HT-29 (cell line): ENCODE results near the gene QRFPR. TPM values are rescaled to one million over a fixed set of nuclear protein-coding genes. Genes with fewer than 3 reads are reported as not detected.
A peak's percentile ranks its signal among the peaks of the same experiment; 100 is the strongest.
"Not testable (repeated sequence)": the region's sequence is repeated elsewhere in the genome, so short reads cannot be mapped to it uniquely, and the experiment has no call there.

ENCODE experiments used
- DNase-seq: peaks from one replicate; pipeline ENCODE4 v3.0.0-alpha.2; 2015; ENCODE audit warnings: low spot score
- total RNA-seq: library from RNA; depleted of rRNA; stranded (reverse); fragments of >200 nt; shearing (Covaris generic); gene quantifications from 2 replicates; pipeline ENCODE4 v1.2.3, GENCODE V29; 2014; rRNA removed

Gene QRFPR
- total RNA-seq: not detected in 2 replicates

GRCh38 chr4:121380776-121381462, at the start of gene QRFPR:
TSS of gene QRFPR (minus strand) at chr4:121381018. CDS start at chr4:121380647, 371 bp downstream.
- no peak for DNase-seq

DNA sequence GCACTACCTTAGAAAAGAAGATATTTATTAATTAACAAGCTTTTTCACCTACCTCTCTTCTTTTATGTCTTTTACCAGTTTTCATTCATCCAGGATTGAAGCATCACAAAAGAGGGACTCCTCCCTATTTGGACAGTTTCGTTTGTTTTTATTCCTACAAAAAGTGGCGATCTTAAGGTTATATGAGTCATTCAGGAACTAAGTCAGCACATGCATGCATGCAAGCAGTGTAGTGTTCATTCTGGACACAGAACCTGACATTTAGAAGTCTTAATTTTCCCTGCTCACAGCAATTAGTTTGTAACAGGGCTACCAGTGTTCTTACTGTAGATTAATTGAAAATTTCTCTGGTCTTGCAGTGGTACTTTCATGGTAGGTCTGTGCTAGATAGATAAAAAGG, 47.9 kb upstream of the QRFPR start:
- DNase-seq: peak; percentile 16

- peak; percentile 11 for DNase-seq
Measured at GRCh38 chr4:121421594-121421993, 40.8 kb upstream of the QRFPR start.

- DNase-seq: peak; percentile 44
Measured at GRCh38 chr4:121411151-121411744, 30.4 kb upstream of the QRFPR start.

- DNase-seq: not testable (repeated sequence)
Measured at GRCh38 chr4:121408567-121408966, 27.7 kb upstream of the QRFPR start.

- DNase-seq: no peak
Measured at GRCh38 chr4:121400632-121401031, 19.8 kb upstream of the QRFPR start.

DNA sequence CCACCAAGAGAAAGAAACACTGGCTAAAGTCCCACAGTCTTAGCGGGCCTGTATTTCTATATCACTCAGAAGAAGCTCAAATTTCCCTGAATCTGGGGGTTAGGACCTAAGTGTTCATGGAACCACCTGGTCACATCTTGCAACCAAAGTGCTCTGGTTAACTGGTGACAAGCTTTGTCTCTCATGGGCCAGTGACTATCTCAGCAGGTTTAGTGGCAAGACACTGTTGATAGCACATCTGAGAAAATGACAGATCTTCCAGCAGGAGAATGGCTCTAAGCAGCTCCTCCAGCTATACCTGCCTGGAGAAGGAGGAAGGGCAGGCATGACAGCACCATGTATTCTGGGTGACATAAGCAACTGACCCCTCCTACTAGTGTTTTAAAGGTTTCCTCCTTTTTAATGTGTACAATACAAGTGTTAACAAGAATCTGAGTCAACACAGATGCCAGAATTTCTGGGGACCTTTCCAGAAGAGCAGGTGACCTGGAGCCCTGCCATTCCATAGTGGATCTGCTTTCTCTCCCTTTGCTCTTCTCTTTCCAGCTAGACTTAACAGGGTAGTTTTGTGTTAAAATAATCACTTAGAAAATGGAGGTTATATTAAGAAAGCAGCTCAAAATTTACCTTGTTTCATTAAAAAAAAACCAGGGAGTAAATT, 17.3 kb upstream of the QRFPR start:
- DNase-seq: no peak

GRCh38 chr4:121397434-121397833, 16.6 kb upstream of the QRFPR start:
- no peak for DNase-seq

DNA sequence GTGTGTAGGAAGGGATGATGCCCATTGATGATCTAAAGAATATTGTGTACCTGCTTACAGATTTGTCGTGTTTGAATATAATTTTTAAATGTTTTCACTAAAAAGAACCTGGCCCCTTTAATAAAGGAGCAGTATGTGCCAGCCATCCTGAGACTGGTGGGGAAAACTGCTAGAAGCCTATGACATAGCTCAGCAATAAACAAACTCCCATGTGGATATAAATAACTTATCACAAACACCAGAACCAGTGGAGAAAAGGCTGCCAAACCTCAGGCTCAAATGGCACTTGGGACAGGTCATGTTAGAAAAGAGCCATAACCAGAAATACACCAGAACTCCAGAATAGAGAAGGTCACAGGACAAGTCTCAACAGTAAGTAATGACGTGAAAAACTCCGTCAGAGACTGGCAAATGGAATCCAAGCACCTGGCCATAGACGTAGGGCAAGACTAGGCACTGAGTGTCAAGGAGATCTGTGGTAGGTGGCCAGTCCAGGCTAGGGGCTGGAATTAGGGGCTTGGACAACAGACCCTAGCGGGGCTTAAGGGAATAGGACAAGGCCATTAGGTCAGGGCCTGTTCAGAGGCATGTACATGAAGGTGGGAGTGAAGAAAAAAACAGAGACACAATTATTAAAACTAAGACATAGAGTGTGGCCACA, 11.7 kb upstream of the QRFPR start:
- DNase-seq: no peak

DNA sequence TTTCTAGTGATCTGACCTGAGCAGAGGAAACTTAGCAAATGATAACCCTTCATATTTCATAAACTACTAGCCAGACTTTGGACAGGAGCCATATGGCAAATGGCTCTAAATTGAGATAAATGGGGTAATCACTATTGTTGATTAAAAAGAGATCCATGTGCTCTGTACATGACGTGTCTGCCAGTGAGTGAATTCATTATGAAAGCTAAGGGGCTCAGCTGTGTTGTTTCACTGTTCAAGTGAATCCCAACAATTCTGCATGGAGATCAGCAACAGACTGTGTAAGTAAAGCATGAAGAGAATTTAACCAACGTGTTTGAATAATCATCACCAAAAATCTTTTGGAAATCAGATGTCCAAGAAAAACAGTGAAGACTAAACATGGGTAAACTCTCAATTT, 9.5 kb upstream of the QRFPR start:
- no peak for DNase-seq

- DNase-seq: no peak
Measured at GRCh38 chr4:121379276-121379675, 1.5 kb downstream of the QRFPR start.

- DNase-seq: no peak
Measured at GRCh38 chr4:121377076-121377475, 3.7 kb downstream of the QRFPR start.

- DNase-seq: no peak
Measured at GRCh38 chr4:121376556-121376955, 4.3 kb downstream of the QRFPR start.

- DNase-seq: no peak
Measured at GRCh38 chr4:121376097-121376496, 4.7 kb downstream of the QRFPR start.

- peak; percentile 4 for DNase-seq
Measured at GRCh38 chr4:121375262-121375661, 5.6 kb downstream of the QRFPR start.

- DNase-seq: no peak
Measured at GRCh38 chr4:121373841-121374240, 7.0 kb downstream of the QRFPR start.

DNA sequence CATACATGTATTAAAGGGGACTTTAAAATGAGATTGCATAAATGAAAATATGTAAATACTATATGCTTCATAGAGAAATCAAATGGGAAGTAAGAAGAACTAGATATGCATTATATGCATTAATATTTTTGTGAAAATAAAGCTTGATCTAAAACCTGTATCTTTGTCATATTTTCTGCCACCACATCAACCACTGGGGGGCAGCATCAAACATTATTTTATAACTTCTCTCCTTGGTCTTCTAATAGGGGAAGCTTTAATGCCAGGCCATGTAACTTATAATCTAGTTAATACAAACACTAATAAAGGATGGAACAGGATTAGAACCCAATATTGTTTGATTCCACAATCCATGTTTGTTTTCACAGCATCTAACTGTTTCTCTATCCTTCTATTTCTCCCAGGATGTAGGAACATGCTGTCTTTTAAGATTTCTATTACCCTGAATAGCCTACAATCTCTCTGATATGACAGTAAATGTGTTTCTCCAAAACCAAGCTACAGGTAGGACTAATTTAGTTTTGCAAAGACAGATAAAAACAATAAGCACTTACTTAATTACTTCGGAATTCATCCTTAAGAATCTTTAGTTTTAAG, 10.0 kb downstream of the QRFPR start:
- DNase-seq: peak; percentile 79

GRCh38 chr4:121360495-121360894, 20.3 kb downstream of the QRFPR start:
- DNase-seq: no peak

DNA sequence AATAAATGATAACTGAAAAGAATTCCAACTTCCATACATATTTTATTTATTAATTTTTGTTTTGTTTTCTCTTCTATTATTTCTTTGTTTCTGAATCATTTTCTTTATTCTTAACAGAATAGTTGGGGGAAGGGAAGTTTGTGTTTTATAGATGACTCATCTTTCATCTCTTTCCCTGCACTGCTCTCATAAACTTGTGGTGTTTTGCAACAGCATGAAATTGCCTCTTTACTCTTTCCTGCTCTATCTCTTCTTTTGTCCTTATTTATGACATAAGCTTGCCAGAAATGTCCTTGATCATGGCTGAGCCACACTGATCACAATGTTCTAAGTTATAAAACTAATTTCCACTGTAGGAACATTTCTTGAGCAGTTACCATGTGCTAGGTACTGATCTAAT, 22.3 kb downstream of the QRFPR start:
- peak; percentile 28 for DNase-seq

DNA sequence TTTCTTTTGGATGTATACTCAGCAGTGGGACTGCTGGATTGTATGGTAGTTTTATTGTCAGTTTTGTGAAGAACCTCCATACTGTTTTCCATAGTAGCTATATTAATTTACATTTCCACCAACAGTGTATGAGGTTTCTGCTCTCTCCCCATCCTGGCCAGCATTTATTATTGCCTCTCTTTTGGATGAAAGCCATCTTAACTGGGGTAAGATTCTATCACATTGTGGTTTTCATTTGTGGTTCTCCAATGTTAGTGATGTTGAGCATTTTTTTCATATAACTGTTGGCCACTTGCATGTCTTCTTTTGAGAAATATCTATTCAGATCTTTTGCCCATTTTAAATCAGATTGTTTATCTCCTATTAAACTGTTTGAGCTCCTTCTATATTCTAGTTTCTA, 27.6 kb downstream of the QRFPR start:
- DNase-seq: no peak

- no peak for DNase-seq
Measured at GRCh38 chr4:121344098-121344497, 36.7 kb downstream of the QRFPR start.

DNA sequence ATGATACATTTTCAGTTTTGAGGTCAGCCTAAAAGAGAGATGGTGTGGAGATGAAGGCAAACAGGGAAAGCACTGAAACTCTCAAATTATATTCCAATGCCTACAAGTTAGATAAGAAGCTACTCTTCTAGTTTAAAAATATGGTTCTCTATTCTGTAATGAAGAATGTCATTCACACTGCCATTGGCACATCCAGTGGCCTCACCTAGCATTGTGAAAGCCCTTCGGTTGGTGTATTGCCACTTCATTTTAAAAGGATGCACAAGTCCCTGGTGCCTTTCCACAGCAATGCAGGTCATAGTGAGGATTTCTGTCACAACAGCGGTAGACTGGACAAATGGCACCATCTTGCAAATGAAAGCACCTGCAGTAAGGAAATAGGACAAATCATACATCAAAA, 40.6 kb downstream of the QRFPR start:
- no peak for DNase-seq
